H1 (cell line): ENCODE results near the gene PCCA. TPM values are rescaled to one million over a fixed set of nuclear protein-coding genes. Genes with fewer than 3 reads are reported as not detected.

Experiments
- ASH2L ChIP-seq: fragments of 200-600, 300-600 bp; sonication (generic); IDR thresholded peaks from one replicate; pipeline ENCODE4 v1.7.1; 2017; ENCODE audit warnings: low read length
- ATF2 ChIP-seq: IDR thresholded peaks from 2 replicates; pipeline ENCODE4 v1.6.1; 2012; ENCODE audit warnings: low read length, inconsistent platforms
- BCL11A ChIP-seq, 2 experiments: IDR thresholded peaks; one replicate each; pipeline ENCODE4 v1.6.1; 2011; ENCODE audit warnings: low read depth in 2 of 2, low read length in 2 of 2, mild to moderate bottlenecking in 2 of 2
- BRCA1 ChIP-seq: IDR thresholded peaks from 2 replicates; pipeline ENCODE4 v1.6.1; 2012; ENCODE audit warnings: low read depth, low read length, improper control_type of control experiment
- GABPA ChIP-seq: IDR thresholded peaks from 2 replicates; pipeline ENCODE4 v1.6.1; 2011; ENCODE audit warnings: mild to moderate bottlenecking, low read length, moderate library complexity, borderline replicate concordance; ENCODE audit not compliant: insufficient read depth
- polyA plus RNA-seq, 7 experiments: library from polyadenylated mRNA; depleted of rRNA in 3 of 7; stranded (reverse) in 5 of 7; unstranded in 2 of 7; fragments of >200 nt in 5 of 7; fragments of 200-250 nt in 2 of 7; gene quantifications; 1 replicate in 5 of 7; 2 replicates in 1 of 7; 4 replicates in 1 of 7; pipeline versions ENCODE4 v1.2.1 to v1.2.3, GENCODE V29; 2011 to 2013; ENCODE audit warnings: missing spikeins in 2 of 7, mixed read lengths in 2 of 7
- total RNA-seq: library from RNA; stranded (reverse); fragmentation: NEBNext Ultra II Directional; extraction: Animal tissue kit (Norgen Biotek cat#: 25700); gene quantifications from 2 replicates; pipeline ENCODE4 v1.2.1, GENCODE V29; 2021

The PCCA gene
- total and polyA plus RNA-seq, 2 of the 8 experiments (the other 6 are each of a cell fraction or from before 2014, with no cell fraction given), result 18.4 to 49.8 TPM

GRCh38 chr13:100213576-100213975 lies 124.7 kb downstream of the PCCA start (continued):
- TF ChIP-seq GABPA, result no peak
- no peak for TF ChIP-seq BRCA1
- TF ChIP-seq BCL11A (IDR thresholded peaks at IDR 0.05; ENCODE audit: low read depth in 2 of 2, low read length in 2 of 2), result no peak
- TF ChIP-seq ATF2, result no peak
- TF ChIP-seq ASH2L, result no peak
